ENCODE results near the gene APLF.
"Not testable (repeated sequence)": the region's sequence is repeated elsewhere in the genome, so short reads cannot be mapped to it uniquely, and the experiment has no call there.

Gene APLF

DNA sequence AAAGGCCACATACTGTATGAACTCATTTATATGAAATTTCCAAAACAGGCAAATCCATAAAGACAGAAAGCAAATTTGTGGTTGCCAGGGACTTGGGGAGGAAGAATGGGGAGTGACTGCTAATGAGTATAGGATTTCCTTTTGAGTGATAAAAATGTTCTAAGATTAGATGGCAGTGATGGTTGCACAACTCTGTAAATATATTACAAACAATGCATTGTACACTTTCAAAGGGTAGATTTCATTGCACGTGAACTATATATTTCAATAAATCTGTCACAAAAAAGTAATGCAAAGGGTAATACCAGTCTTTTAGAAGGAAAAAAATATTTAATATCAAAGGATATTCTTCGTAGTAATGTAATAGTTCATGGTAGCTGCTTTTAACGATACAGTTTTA, 112.3 kb downstream of the APLF start:
- no peak for DNase-seq (ENCODE audit: low read depth in 3 of 3)

DNA sequence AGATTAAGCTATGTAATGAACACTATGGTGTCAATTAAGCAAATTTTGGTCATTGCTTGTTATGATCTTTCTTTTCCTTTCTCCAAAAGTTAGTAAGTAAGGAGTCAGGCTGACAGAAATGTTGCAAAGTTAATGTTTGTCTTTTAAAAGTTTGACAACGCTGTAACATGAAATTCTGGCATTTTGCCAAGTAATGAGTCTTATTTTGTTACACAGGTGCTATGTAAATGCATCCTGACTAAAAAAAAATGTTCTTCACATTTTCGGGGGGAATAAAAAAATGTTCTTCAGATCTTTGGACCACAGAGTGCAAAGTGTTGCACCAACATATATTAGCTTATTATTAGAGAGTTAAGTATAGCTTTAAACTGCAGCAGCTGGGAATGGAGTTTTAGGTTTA, 121.2 kb downstream of the APLF start:
- DNase-seq (ENCODE audit: low read depth in 3 of 3): no peak

DNA sequence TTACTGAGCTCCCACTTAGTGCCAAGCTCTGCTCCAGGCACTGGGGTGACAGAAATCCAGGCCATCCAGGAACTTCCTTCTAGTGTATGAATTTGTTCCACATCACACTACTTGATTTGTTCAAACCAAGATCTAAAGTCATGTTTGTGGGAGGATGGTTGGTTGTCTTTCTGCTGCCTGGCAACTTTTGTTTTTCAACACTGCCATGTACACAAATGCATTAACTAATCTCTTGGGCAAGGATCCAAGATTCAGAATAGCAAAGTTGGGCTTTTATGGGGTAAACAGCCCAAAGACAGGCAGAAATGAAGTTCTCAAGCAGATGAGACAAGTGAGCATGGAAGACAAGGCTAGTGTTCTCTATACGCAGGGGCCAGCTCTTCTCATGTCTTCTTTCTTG, 122.6 kb downstream of the APLF start:
- no peak for DNase-seq (ENCODE audit: low read depth in 3 of 3)

DNA sequence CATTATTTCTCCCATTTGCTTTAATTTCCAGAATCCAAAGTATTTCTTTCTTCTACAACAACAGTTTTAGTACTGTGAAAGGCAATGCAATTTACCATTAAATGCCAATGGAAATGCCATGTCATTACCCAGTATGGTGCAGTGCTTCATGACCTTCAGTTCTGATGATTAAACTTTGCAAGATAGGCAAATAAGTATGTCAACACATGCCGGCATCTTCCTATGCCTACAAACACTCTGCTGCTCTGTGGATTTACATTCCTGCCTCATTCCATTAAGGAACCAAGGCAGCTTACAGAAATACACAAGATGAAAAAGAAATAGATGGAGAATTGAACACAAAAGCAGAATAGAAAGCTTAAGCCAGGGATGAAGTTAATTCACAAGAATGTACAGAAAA, 123.3 kb downstream of the APLF start:
- no peak for DNase-seq (ENCODE audit: low read depth in 3 of 3)

DNA sequence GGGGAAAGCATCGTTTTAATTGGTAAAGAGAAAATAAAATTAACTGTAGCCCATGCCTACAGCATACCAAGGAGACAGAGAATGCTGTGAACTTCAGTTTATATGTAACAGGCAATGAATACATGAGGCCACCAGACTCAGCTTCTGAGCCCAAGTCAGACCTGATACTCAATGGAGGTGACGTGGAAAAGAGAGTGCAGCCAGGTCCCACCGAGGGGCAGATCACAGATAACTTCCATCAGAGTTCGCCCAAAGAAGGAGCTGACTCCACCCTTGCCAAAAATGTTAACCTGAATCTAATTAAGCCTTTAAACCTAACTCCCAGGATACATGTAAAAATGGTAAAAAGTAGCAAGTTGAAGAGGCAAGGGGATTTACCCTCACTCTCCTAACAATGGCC, 123.8 kb downstream of the APLF start:
- no peak for DNase-seq (ENCODE audit: low read depth in 3 of 3)

DNA sequence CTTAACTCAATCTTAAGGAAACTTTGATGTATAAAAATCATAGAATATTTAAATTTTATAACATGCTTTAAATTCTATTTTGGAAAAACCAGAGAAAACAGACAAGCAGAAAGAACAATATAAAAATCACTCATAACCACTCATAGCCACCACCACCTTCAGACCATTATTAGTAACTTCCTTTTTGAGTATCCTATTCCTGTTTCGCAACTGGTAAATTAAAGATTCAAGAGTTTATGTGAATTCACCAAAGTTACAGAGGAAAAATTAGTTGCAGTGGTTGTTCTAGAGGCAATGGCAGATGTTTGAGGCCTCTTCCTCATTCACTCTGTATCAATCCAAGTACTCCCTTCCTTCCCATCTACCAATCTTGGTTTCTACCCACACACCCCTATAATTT, 126.7 kb downstream of the APLF start:
- no peak for DNase-seq (ENCODE audit: low read depth in 3 of 3)

DNA sequence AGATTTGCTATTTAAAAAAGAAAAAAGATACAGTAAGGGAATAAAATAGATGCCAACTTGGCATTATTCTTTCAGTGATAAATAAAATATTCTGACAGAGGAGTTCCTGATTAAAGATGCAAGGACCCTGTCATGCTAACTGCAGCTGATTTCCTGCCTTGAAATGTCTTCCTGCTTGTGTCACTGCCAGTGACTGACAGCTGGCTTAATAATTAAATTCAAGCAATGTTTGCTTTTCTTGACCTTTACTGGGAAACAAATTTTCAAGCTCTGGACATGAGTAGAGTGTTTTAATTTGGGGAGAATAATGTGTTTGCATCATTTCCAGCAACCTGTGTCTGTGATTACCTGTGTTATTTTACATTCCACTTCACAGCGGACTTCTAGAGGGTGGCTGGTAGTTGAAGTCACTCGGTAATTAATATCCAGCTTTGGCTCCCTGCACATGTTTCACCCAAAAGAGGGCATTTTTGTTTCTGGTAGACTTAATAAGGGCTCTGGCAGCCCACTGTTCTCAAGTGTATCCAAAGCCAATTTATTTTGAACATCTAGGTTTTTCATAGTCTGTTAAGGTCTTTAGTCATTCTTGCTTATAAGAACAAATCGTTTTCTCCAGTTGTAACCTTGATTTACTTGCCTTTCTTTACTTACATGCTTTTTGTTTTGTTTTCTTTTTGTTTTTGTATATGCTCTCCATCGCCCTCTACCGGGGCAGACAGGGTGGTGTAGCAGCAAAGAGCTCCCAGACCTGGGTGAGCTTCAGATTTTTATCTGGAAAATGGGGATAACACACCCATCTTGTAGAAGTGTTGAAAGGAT, 127.5 kb downstream of the APLF start:
- DNase-seq (ENCODE audit: low read depth in 3 of 3): peak in 2 of 3 donors; percentile 18 to 27

DNA sequence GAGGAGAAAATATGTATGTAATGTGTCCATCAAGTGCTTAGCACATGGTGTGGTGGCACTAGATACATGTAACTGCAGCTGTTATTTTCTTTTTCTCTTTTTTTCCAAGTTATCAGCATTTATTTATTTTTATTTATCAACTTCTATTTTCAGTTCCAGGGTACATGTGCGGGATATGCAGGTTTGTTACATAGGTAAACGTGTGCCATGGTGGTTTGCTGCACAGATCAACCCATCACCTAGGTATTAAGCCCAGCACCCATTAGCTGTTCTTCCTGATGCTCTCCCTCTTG, 128.1 kb downstream of the APLF start:
- not testable (repeated sequence) for DNase-seq (ENCODE audit: low read depth in 3 of 3)

DNA sequence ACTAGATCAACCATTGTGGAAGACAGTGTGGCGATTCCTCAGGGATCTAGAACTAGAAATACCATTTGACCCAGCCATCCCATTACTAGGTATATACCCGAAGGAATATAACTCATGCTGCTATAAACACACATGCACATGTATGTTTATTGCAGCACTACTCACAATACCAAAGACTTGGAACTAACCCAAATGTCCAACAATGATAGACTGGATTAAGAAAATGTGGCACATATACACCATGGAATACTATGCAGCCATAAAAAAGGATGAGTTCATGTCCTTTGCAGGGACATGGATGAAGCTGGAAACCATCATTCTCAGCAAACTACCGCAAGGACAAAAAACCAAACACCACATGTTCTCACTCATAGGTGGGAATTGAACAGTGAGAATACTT, 133.1 kb downstream of the APLF start:
- not testable (repeated sequence) for DNase-seq (ENCODE audit: low read depth in 3 of 3)

DNA sequence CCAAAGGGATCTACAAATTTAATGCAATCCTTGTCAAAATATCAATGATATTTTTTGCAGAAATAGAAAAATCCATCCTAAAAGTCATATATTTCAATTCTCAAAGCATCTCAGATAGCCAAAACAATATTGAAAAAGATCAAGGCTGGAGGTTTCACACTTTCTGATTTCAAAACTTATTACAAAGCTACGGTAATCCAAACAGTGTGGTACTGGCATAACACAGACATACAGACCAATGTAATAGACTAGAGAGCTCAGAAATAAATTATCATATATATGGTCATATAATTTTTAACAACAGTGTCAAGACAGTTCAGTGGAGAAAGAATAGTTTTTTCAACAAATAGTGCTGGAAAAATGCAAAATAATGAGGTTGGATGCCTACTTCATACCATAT, 135.7 kb downstream of the APLF start:
- no peak for DNase-seq (ENCODE audit: low read depth in 3 of 3)

DNA sequence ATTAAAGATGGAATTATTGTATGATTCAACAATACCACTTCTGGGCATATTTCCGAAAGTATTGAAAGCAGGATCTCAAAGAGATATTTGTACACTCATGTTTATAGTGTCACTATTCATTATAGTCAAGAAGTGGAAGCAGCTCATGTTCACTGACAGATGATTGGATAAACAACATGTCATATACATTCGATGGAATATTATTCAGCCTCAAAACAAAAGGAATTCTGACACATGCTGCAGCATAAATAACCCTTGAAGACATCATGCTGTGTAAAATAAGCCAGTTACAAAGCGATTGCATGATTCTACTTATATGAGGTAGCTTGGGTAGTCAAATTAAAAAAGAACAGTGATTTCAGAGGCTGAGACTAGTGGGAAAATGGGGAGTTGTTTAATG, 136.7 kb downstream of the APLF start:
- no peak for DNase-seq (ENCODE audit: low read depth in 3 of 3)

DNA sequence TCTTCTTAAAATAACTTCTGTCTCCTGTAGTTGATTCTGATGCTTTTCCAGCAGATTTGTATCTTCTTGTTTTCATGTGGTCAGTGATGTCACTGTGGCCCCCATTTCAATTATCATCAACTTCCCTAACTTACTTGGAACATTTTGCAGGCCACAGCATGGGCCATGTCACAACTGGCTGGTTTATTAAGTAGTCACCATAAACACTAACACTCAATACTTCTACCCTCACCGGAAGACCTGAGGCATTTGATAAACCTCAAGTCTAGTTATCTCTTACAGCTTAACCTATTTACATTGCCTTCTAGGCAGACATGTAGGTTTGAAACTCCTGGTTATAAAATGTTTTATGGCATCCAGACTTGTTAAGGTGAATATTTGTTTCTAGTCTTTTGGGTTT, 138.6 kb downstream of the APLF start:
- DNase-seq (ENCODE audit: low read depth in 3 of 3): no peak

DNA sequence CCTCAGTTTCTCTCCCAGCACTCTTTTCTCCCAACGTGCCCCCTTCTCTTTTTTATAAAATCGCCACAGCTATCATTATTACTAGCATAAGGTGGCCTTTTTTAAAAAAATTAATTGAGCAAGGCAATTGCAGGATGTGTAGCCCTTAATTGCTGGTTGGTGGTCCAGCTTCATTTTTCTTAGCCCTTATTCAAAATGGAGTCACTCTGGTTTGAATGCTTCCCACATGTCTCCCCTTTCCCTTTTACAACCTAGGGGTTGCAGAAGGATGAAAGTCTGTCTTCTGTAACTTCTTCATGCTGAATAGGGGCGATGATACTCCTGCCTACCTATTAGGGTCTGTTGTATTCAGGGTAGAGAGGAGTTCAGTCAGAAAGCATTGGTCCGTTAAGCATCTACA, 139.4 kb downstream of the APLF start:
- DNase-seq (ENCODE audit: low read depth in 3 of 3): no peak

DNA sequence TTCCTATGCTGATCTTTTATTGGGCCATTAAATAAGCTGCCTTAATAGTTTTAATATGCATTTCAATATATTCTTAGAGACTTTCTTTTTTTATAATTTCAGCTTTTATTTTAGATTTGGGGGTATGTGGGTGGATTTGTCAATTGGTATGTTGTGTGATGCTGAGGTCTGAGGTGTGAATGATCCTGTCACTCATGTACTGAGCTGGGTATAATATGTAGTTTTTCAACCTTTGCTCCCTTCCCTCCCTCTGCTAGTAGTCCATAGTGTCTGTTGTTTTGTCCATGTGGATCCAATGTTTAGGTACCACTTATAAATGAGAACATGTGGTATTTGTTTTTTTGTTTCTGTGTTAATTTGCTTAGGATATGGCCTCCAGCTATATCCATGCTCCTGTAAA, 140.5 kb downstream of the APLF start:
- DNase-seq (ENCODE audit: low read depth in 3 of 3): no peak

DNA sequence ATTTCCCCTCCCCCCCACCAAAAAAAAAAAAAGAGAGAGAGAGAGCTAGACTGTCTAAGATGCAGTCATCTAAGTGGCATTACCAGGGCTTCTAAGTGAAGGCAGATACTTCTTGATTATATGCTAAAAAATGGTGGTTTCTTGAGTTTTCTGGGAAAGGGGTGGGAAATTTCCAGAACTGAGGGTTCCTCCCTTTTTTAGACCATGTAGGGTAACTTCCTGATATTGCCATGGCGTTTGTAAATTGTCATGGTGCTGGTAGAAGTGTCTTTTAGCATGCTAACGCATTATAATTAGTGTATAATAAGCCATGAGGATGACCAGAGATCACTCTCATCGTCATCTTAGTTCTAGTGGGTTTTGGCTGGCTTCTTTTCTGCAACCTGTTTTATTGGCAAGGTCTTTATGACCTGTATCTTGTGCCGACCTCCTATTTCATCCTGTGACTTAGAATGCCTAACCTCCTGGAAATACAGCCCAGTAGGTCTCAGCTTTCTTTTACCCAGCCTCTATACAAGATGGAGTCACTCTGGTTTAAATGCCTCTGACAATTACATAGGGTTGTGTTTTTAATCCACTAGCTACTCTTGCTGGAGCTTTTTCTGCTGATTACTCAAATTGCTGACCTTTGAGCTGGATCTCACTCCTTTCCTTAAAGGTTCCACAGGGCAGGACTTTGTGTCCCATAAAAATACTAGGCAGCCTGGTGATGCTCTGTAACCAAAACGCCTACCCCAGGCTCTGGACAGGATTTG, 145.6 kb downstream of the APLF start:
- no peak for DNase-seq (ENCODE audit: low read depth in 3 of 3)

DNA sequence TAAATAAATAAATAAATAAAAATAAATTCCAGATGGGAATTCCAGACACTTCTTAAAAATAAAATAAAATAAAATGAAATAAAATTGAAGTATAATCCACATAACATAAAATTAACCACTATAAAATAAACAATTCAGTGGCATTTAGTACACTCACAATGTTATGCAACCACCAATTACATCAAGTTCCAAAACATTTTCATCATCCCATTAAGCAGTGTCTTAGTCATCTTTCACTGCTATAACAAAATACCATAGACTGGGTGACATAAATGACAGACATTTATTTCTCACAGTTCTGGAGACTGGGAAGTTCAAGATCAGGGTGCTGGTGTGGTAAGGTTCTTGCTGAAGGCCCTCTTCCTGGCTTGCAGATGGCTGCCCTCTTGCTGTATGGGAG, 153.4 kb downstream of the APLF start:
- no peak for DNase-seq (ENCODE audit: low read depth in 3 of 3)

DNA sequence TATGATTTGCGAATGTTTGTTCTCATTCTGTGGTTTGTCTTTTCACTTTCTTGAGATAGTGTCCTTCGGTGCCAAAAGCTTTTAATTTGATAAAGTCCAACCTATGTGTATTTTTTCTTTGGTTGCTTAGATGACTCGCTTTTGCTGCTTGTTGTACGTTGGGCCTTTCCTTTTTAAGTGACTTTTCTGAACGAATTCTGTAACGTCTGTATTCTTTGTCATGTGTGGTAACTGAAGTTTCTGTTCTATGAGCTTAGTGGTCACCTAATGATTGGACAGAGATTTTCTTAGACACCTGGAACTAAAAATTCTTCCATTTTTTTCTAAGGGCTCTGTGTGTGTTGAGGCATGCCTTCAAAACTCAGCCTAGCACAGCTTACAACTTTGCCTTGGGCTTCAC, 156.4 kb downstream of the APLF start:
- DNase-seq (ENCODE audit: low read depth in 3 of 3): no peak

DNA sequence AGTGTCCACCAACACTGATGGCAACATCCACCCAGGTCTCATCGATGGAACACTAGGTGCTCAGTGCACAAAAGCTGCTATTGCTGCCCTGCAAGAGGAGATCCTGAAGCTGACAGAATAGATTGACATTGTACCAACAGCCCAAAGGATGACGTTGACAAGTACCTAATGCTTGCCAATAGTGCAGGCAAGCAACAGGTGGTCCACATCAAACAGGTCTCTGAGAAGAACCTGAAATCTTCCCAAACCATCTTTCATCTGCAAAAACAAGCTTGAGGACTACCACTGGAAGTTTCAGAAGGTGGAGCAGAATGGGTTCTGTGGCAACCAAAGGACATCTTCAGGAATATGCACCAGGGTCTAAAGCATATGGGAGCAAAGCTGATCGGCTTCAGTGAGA, 160.2 kb downstream of the APLF start:
- no peak for DNase-seq (ENCODE audit: low read depth in 3 of 3)
